ENCODE data around the gene CXCL14.

DNA sequence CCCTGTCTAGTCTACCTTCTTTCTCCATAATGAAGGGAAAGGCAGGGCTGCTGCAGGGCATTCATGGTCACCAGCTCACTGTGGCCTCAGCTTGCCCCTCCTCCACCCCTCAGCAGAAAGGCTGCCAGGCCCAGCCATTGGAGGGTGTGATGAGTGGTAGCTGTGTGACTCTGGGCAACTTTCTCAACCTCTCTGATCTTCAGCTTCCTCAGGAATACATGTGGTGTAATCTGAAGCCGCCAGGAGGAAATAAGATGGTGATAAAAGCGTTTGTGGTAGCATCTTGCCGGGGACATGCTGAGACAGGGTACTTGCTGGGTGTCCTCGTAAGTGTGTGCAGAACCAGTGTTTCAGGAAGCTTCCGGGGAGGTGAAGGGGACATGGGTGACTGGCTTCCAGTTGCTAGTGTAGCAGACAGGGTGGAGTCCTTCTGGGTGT, 9.8 kb downstream of the CXCL14 start:
- TF ChIP-seq, protein P1, sequence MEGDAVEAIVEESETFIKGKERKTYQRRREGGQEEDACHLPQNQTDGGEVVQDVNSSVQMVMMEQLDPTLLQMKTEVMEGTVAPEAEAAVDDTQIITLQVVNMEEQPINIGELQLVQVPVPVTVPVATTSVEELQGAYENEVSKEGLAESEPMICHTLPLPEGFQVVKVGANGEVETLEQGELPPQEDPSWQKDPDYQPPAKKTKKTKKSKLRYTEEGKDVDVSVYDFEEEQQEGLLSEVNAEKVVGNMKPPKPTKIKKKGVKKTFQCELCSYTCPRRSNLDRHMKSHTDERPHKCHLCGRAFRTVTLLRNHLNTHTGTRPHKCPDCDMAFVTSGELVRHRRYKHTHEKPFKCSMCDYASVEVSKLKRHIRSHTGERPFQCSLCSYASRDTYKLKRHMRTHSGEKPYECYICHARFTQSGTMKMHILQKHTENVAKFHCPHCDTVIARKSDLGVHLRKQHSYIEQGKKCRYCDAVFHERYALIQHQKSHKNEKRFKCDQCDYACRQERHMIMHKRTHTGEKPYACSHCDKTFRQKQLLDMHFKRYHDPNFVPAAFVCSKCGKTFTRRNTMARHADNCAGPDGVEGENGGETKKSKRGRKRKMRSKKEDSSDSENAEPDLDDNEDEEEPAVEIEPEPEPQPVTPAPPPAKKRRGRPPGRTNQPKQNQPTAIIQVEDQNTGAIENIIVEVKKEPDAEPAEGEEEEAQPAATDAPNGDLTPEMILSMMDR (IDR thresholded peaks at IDR 0.05; ENCODE audit: low read length) = no peak
- TF ChIP-seq EZH2 (optimal IDR thresholded peaks at IDR 0.05; ENCODE audit: low read depth, low read length) = no peak

All from MM.1S (cell line).